Testis (tissue), 5 donors: ENCODE data around the gene EPB42. TPM values are rescaled to one million over a fixed set of nuclear protein-coding genes. Genes with fewer than 3 reads are reported as not detected.

Source experiments
- DNase-seq: peaks from one replicate; pipeline ENCODE4 v3.0.0-alpha.2; 2019
- H3K27ac ChIP-seq, 2 donors: fragments of 200-600 bp; sonication (generic); one replicate each; pipeline ENCODE4 v1.5.1; 2019
- H3K27me3 ChIP-seq: fragments of 200-600 bp; sonication (generic); one replicate; pipeline ENCODE4 v1.5.1; 2019
- H3K36me3 ChIP-seq: fragments of 200-600 bp; sonication (generic); one replicate; pipeline ENCODE4 v1.5.1; 2017; ENCODE audit warnings: low read depth; ENCODE audit errors: missing control alignments
- H3K4me1 ChIP-seq: fragments of 200-600 bp; sonication (generic); one replicate; pipeline ENCODE4 v1.5.1; 2019
- H3K4me3 ChIP-seq, 2 donors: fragments of 200-600 bp; sonication (generic); one replicate each; pipeline ENCODE4 v1.5.1; 2017 to 2019
- H3K9me3 ChIP-seq: fragments of 200-600 bp; sonication (generic); one replicate; pipeline ENCODE4 v1.5.1; 2017
- POLR2A ChIP-seq: fragments of 450-650 bp; IDR thresholded peaks from one replicate; pipeline ENCODE4 v1.6.1; 2017; ENCODE audit warnings: antibody characterized with exemption, mild to moderate bottlenecking, moderate library complexity
- WGBS, 2 donors: methylation state at CpG; one replicate each; pipeline ENCODE4 v1.1.5; 2018; 5-methylcytosine and 5-hydroxymethylcytosine counted together
- intact Hi-C: fragments of 100-400 bp; cut with DNase I; formaldehyde crosslinking; loops from one replicate; pipeline ENCODE4 v1.15.1; 2023; ENCODE audit warnings: low total_unique reads
- long read RNA-seq, 2 donors: transcript quantifications; one replicate each; lab custom pipeline, GENCODE V29; 2026
- polyA plus RNA-seq: library from polyadenylated mRNA; stranded (reverse); fragments of 350-450 nt; fragmentation: Illumina TruSeq; extraction: RNeasy Lipid Tissue Mini Kit (QIAGEN cat#74804); gene quantifications from one replicate; pipeline ENCODE4 v1.2.3, GENCODE V29; 2014; ENCODE audit warnings: low read depth, low replicate concordance; ENCODE audit not compliant: insufficient read depth
- total RNA-seq, 2 donors: library from RNA; depleted of rRNA; stranded (reverse); fragments of >200 nt; gene quantifications; one replicate each; pipeline ENCODE4 v1.2.3, GENCODE V29; 2016
- TF ChIP-seq, protein P1 (sequence below), 3 experiments: fragments of 450-650 bp in 2 of 3; fragments of 200-600 bp in 1 of 3; sonication (generic) in 1 of 3; IDR thresholded peaks; one replicate each; pipeline ENCODE4 v1.5.1; 2016 to 2019; ENCODE audit warnings: antibody characterized with exemption in 3 of 3, mild to moderate bottlenecking in 2 of 3, moderate library complexity in 1 of 3

EPB42 gene
- 1 to 10 TPM; 6.8 to 7.5 TPM for total RNA-seq
- polyA plus RNA-seq = 3.6 TPM
- long read RNA-seq, donor 1 = 0 reads
- long read RNA-seq, donor 2 = 0 reads

GRCh38 chr15:43220991-43221403 is at the start of gene EPB42:
Gene EPB42, minus strand, starts transcription at chr15:43221018. Its CDS starts 193 bp downstream, at chr15:43220825.
- H3K9me3 ChIP-seq = no peaks in the 10 kb centered on the region
- DNase-seq = no peak
- no peaks in the 10 kb centered on the region for H3K4me1 ChIP-seq
- H3K4me3 ChIP-seq = no peak within 1 kb of the TSS
- 46 to 53% methylated on average over 3 of the region's 3 CpGs for WGBS, 2 donors
- intact Hi-C loops = no loop called here
- no peaks in the 10 kb centered on the region for H3K27me3 ChIP-seq
- no peaks in the 10 kb centered on the region for H3K36me3 ChIP-seq
- TF ChIP-seq, protein P1, sequence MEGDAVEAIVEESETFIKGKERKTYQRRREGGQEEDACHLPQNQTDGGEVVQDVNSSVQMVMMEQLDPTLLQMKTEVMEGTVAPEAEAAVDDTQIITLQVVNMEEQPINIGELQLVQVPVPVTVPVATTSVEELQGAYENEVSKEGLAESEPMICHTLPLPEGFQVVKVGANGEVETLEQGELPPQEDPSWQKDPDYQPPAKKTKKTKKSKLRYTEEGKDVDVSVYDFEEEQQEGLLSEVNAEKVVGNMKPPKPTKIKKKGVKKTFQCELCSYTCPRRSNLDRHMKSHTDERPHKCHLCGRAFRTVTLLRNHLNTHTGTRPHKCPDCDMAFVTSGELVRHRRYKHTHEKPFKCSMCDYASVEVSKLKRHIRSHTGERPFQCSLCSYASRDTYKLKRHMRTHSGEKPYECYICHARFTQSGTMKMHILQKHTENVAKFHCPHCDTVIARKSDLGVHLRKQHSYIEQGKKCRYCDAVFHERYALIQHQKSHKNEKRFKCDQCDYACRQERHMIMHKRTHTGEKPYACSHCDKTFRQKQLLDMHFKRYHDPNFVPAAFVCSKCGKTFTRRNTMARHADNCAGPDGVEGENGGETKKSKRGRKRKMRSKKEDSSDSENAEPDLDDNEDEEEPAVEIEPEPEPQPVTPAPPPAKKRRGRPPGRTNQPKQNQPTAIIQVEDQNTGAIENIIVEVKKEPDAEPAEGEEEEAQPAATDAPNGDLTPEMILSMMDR (IDR thresholded peaks at IDR 0.05) = no peak
- H3K27ac ChIP-seq = no peak within 1 kb of the TSS

DNA sequence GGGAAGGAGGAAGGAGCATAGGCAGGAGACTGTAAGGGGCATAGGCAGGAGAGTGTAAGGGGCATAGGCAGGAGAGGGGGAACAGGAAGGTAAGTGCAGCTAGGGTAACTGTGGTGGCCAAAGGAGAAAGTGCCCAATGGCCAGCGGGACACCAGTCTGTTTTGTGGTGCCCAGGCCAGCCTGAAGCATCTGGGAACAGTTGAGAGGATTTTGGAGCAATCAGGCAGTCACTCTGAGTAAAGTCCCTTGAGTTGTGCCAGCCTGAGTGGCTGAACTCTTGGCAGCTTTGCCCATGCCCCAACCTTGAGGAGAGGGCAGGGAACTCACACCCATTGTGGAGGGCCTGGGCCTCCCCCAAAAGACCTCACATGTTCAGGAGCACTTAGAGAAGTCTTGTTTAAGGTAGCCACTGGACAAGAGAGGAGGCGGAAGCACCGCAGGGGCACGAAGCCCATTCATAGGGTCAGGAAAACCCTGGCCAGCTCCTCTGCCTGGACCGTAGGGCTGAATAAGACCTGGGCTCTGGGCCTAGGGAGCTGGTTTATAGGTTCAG is 49.4 kb upstream of the EPB42 start:
- no peak for TF ChIP-seq POLR2A
- TF ChIP-seq, protein P1 (IDR thresholded peaks at IDR 0.05) = no peak
- no peak overlapping the region for H3K27ac ChIP-seq
- H3K36me3 ChIP-seq = no peaks in the 10 kb centered on the region
- DNase-seq = no peak
- no peak overlapping the region for H3K4me3 ChIP-seq
- intact Hi-C loops = no loop called here
- H3K9me3 ChIP-seq = no peaks in the 10 kb centered on the region
- H3K27me3 ChIP-seq = no peaks in the 10 kb centered on the region
- no peaks in the 10 kb centered on the region for H3K4me1 ChIP-seq
- 88 to 90% methylated on average over 4 to 5 of the region's 5 CpGs for WGBS, 2 donors

GRCh38 chr15:43268111-43269105 is 47.6 kb upstream of the EPB42 start:
- peak; percentile 28 for DNase-seq
- Histone ChIP-seq H3K4me1 (no peaks in the 10 kb centered on the region), H3K27me3 (no peaks in the 10 kb centered on the region), H3K36me3 (no peaks in the 10 kb centered on the region), H3K27ac (no peak overlapping the region), H3K9me3 (no peaks in the 10 kb centered on the region), H3K4me3 (no peak overlapping the region)
- intact Hi-C loops = no loop called here
- TF ChIP-seq, protein P1 (IDR thresholded peaks at IDR 0.05) = peak in 1 of 3 experiments; percentile 13
- TF ChIP-seq POLR2A = no peak
- 60 to 63% methylated on average over 11 of the region's 11 CpGs for WGBS, 2 donors

- Histone ChIP-seq H3K4me3 (no peak overlapping the region), H3K9me3 (no peaks in the 10 kb centered on the region), H3K27me3 (no peaks in the 10 kb centered on the region), H3K27ac (no peak overlapping the region), H3K4me1 (no peaks in the 10 kb centered on the region), H3K36me3 (no peaks in the 10 kb centered on the region)
- TF ChIP-seq, protein P1 (IDR thresholded peaks at IDR 0.05) = no peak
- TF ChIP-seq POLR2A = no peak
- intact Hi-C loops = no loop called here
- 90 to 92% methylated on average over 2 of the region's 2 CpGs for WGBS, 2 donors
- DNase-seq = no peak
These were observed 46.6 kb upstream of the EPB42 start for GRCh38 chr15:43267439-43267838.
